Mesothelial cell of epicardium (in vitro differentiated cells): ENCODE results near the gene LDLRAP1. TPM values are rescaled to one million over a fixed set of nuclear protein-coding genes. Genes with fewer than 3 reads are reported as not detected.
A peak's percentile ranks its signal among the peaks of the same experiment; 100 is the strongest.

Experiments
- DNase-seq, 2 experiments: peaks; one replicate each; pipeline ENCODE4 v3.0.0; 2021; ENCODE audit warnings: low spot score in 2 of 2; ENCODE audit not compliant: unreplicated experiment in 2 of 2
- H3K27ac Mint-ChIP-seq: 2 replicates; pipeline ENCODE4 v1.8.0; 2021; ENCODE audit warnings: mixed read lengths
- H3K27me3 Mint-ChIP-seq: 2 replicates; pipeline ENCODE4 v1.8.0; 2021; ENCODE audit warnings: low read depth, mixed read lengths
- H3K36me3 Mint-ChIP-seq: 2 replicates; pipeline ENCODE4 v1.8.0; 2021; ENCODE audit warnings: mixed read lengths
- H3K4me1 Mint-ChIP-seq: 2 replicates; pipeline ENCODE4 v1.8.0; 2021; ENCODE audit warnings: mixed read lengths
- H3K4me3 Mint-ChIP-seq: 2 replicates; pipeline ENCODE4 v1.8.0; 2021; ENCODE audit warnings: mild to moderate bottlenecking, moderate library complexity, mixed read lengths
- H3K9me3 Mint-ChIP-seq: 2 replicates; pipeline ENCODE4 v1.8.0; 2021; ENCODE audit warnings: mixed read lengths
- total RNA-seq: library from RNA; stranded (reverse); gene quantifications from 3 replicates; pipeline ENCODE4 v1.2.1, GENCODE V29; 2021
- TF ChIP-seq, protein P1 (sequence below): fragments of 200-600 bp; sonication (generic); IDR thresholded peaks from one replicate; pipeline ENCODE4 v1.5.0; 2021; ENCODE audit warnings: antibody characterized with exemption; ENCODE audit not compliant: unreplicated experiment

LDLRAP1 gene, protein sequence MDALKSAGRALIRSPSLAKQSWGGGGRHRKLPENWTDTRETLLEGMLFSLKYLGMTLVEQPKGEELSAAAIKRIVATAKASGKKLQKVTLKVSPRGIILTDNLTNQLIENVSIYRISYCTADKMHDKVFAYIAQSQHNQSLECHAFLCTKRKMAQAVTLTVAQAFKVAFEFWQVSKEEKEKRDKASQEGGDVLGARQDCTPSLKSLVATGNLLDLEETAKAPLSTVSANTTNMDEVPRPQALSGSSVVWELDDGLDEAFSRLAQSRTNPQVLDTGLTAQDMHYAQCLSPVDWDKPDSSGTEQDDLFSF
- 9.1 to 10.0 TPM (median 9.9 TPM) in 3 replicates for total RNA-seq

DNA sequence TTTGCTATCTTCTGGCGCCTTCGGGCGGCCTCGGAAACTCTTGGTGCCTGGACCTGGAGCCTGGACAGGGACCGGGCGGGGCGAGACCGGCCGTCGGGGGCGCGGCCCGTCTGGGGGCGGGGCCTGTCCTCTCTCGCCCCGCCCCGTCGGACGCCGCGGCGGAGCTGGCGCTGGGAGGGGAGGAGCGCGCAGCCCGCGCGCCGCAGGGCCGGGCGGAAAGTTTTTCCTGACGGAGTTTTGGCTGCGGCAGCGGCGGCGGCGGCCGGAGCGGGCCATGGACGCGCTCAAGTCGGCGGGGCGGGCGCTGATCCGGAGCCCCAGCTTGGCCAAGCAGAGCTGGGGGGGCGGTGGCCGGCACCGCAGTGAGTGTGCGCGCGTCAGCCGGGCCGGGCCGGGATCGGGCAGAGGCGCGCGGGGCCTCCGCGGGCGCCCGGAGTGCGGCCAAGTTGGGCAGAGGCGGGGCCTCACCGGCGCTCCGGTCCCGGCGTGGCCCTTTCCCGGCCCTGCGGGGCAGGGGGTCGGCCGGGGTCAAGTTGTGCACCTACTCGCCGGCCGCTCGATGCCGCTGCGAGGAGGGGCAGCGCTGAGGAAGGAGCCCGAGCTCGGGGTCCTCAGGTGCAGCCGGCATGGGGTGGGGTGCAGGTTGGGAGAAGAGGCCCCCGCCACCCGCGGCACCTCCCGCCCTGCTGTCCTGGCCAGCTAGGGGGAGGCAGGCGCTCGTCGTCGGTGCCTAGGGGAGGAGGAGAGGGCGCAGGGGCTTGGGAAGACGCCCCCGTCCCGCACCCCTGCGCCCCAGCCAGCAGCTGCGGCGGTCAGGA, at the start of gene LDLRAP1:
Gene LDLRAP1 (plus strand): TSS at position 182 of the 818 bp plus-strand sequence. CDS start 93 bp downstream, at position 275.
- H3K27me3 Mint-ChIP-seq: peaks cover 3% of the 10 kb centered on the region
- TF ChIP-seq, protein P1, sequence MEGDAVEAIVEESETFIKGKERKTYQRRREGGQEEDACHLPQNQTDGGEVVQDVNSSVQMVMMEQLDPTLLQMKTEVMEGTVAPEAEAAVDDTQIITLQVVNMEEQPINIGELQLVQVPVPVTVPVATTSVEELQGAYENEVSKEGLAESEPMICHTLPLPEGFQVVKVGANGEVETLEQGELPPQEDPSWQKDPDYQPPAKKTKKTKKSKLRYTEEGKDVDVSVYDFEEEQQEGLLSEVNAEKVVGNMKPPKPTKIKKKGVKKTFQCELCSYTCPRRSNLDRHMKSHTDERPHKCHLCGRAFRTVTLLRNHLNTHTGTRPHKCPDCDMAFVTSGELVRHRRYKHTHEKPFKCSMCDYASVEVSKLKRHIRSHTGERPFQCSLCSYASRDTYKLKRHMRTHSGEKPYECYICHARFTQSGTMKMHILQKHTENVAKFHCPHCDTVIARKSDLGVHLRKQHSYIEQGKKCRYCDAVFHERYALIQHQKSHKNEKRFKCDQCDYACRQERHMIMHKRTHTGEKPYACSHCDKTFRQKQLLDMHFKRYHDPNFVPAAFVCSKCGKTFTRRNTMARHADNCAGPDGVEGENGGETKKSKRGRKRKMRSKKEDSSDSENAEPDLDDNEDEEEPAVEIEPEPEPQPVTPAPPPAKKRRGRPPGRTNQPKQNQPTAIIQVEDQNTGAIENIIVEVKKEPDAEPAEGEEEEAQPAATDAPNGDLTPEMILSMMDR: no peak
- peaks cover 6% of the 10 kb centered on the region for H3K4me1 Mint-ChIP-seq
- no peaks in the 10 kb centered on the region for H3K9me3 Mint-ChIP-seq
- H3K27ac Mint-ChIP-seq: no peak within 1 kb of the TSS
- H3K36me3 Mint-ChIP-seq: no peaks in the 10 kb centered on the region
- DNase-seq: peak; percentile 48 to 74
- peak within 1 kb of the TSS; percentile 68 for H3K4me3 Mint-ChIP-seq

DNA sequence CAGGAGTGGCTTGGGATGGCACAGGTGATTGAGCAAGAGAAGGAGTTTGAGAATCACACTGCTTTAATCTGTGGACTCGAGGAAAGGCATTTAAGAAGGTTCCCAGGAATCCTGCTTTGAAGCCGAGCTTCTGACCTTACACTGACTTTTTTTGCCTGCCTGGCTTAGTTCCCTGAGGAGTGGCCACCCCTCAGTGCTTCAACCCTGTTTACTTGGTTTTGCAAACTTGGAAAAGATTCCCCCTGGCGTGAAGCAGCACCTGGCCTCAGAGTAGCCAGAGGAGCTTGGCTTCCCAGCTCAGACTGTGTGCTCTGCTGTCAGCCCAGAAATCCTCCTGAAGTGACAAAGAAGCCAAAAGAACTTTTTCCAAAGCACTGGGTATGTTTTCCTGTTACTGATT, 48.5 kb upstream of the LDLRAP1 start:
- no peak overlapping the region for H3K27ac Mint-ChIP-seq
- H3K27me3 Mint-ChIP-seq: no peaks in the 10 kb centered on the region
- H3K4me1 Mint-ChIP-seq: no peaks in the 10 kb centered on the region
- TF ChIP-seq, protein P1: no peak
- H3K4me3 Mint-ChIP-seq: no peak overlapping the region
- H3K9me3 Mint-ChIP-seq: no peaks in the 10 kb centered on the region
- DNase-seq: no peak
- peaks cover 57% of the 10 kb centered on the region for H3K36me3 Mint-ChIP-seq

DNA sequence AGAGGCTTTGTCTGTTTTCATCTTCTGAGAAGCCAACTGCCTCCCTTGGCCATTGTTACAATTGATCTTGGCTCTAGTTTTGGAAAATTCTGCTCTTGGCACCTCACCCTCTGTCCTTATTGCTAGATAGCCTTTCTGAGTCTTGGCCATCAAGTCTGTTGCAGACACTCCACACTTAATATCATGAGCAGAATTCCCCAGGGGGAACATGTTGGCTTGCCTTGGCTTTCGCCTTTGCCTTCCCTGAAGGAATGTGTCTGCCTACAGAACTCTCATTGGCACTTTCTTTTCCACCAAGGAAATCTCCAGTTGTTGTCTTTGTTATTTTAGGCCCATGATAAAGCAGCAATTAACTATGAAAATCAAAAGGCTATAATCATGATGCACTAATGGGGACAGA, 42.7 kb upstream of the LDLRAP1 start:
- Mint-ChIP-seq H3K27ac (no peak overlapping the region), H3K4me1 (peaks cover 24% of the 10 kb centered on the region), H3K9me3 (no peaks in the 10 kb centered on the region), H3K36me3 (peaks cover 22% of the 10 kb centered on the region), H3K4me3 (no peak overlapping the region), H3K27me3 (no peaks in the 10 kb centered on the region)
- TF ChIP-seq, protein P1: no peak
- DNase-seq: no peak

DNA sequence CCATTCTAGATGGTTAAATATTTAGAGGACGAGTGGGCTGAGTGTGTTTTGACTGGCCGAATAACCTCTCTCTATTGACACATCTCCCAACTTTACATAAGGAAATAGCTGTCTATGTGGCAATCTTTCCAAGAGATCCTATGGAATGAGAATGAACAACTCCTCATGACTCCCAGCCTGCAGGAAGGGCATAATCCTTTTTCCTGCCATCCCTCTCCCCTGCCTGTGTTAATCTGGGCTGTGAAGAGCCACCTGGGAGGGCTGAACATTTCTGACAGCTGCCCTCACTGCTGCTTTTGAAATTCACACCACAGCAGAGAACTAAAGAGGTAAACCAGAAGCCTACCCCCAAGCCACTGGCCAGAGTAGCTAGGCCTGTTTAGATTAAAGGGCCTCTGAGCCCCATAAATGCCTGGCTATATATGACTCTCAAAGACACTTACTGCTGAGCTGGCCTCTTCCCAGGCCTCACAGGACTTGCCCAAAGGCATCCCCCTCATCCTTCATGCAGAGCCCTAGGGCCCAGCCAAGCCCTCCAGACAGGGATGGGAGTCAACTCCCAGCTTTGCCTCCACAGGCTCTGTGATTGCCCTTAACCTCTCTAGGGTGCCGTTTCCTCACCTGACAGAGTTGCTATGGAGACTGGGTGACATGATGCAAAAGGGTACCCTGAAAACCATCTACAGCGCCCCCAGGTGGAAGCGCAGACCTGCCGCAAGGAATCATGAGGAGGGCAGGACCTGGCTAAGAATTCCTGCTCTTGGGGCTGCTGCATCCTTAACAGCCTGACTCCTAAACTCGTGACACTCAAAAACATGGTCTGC, 42.0 kb upstream of the LDLRAP1 start:
- Mint-ChIP-seq H3K9me3 (no peaks in the 10 kb centered on the region), H3K27me3 (no peaks in the 10 kb centered on the region), H3K27ac (no peak overlapping the region), H3K4me3 (no peak overlapping the region), H3K4me1 (peaks cover 31% of the 10 kb centered on the region), H3K36me3 (peaks cover 20% of the 10 kb centered on the region)
- TF ChIP-seq, protein P1: peak; percentile 14
- DNase-seq: no peak

DNA sequence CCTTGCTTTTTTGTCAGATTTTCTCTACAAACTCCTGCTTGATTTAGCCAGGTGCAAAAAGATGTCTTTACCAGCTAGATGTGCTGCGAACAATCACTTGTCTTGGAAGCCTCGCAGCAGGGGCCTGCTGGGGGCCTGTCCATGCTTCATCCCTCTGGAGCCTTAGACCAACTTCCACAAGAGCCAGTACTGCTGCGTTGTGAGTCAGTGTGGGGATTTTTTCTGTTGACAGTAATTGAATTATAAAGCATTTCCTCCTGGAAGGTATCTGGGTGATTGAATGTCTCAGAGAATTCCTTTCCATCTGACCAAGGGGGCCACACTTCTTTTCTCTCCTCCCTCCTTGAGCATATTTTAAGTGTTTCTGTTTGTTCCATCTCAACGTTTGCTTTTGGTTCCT, 40.4 kb upstream of the LDLRAP1 start:
- no peak for DNase-seq
- no peak overlapping the region for H3K4me3 Mint-ChIP-seq

More for the DNA sequence above, 40.4 kb upstream of the LDLRAP1 start:
- H3K27me3 Mint-ChIP-seq: no peaks in the 10 kb centered on the region
- peaks cover 31% of the 10 kb centered on the region for H3K4me1 Mint-ChIP-seq
- no peaks in the 10 kb centered on the region for H3K9me3 Mint-ChIP-seq
- peak overlapping the region; percentile 69 for H3K27ac Mint-ChIP-seq
- TF ChIP-seq, protein P1: no peak
- H3K36me3 Mint-ChIP-seq: peaks cover 10% of the 10 kb centered on the region
